Spleen (tissue), 11 donors: ENCODE data around the gene MAPK10. TPM values are rescaled to one million over a fixed set of nuclear protein-coding genes. Genes with fewer than 3 reads are reported as not detected.

Experiments used
- DNase-seq: peaks from one replicate; pipeline ENCODE4 v3.0.0-alpha.2; 2020
- H3K27ac ChIP-seq, 8 donors: fragments of 200-600 bp; sonication (generic) in 7 of 8; 1 replicate in 4 of 8; 2 replicates in 4 of 8; pipeline versions ENCODE4 v1.5.0 to v1.8.0; 2016 to 2021; ENCODE audit warnings: inconsistent platforms in 4 of 8, mild to moderate bottlenecking in 4 of 8, moderate library complexity in 1 of 8
- H3K27me3 ChIP-seq, 7 donors: fragments of 200-600 bp; sonication (generic) in 6 of 7; replicated peaks in 1 of 7; 1 replicate in 4 of 7; 2 replicates in 3 of 7; pipeline versions ENCODE4 v1.5.0 to v1.8.0; 2016 to 2021; ENCODE audit warnings: inconsistent platforms in 3 of 7, mild to moderate bottlenecking in 1 of 7
- H3K36me3 ChIP-seq, 6 donors: fragments of 200-600 bp; sonication (generic) in 5 of 6; 1 replicate in 4 of 6; 2 replicates in 2 of 6; pipeline versions ENCODE4 v1.5.0 to v1.8.0; 2016 to 2021; ENCODE audit warnings: inconsistent platforms in 2 of 6
- H3K4me1 ChIP-seq, 6 donors: fragments of 200-600 bp; sonication (generic) in 5 of 6; 1 replicate in 3 of 6; 2 replicates in 3 of 6; pipeline versions ENCODE4 v1.5.0 to v1.8.0; 2016 to 2021; ENCODE audit warnings: inconsistent platforms in 3 of 6
- H3K4me3 ChIP-seq, 8 donors: fragments of 200-600 bp; sonication (generic) in 7 of 8; 1 replicate in 4 of 8; 2 replicates in 4 of 8; pipeline versions ENCODE4 v1.5.0 to v1.8.0; 2016 to 2021; ENCODE audit warnings: inconsistent platforms in 4 of 8, mild to moderate bottlenecking in 4 of 8, moderate library complexity in 2 of 8
- H3K9me3 ChIP-seq, 8 donors: fragments of 200-600 bp; sonication (generic) in 7 of 8; 1 replicate in 4 of 8; 2 replicates in 4 of 8; pipeline versions ENCODE4 v1.5.0 to v1.8.0; 2016 to 2021; ENCODE audit warnings: inconsistent platforms in 4 of 8
- POLR2A ChIP-seq, 3 donors: fragments of 450-650 bp; IDR thresholded peaks; one replicate each; pipeline ENCODE4 v1.5.1; 2017; ENCODE audit warnings: antibody characterized with exemption in 3 of 3, mild to moderate bottlenecking in 1 of 3
- POLR2AphosphoS5 ChIP-seq, 3 donors: sonication (generic); formaldehyde crosslinking; IDR thresholded peaks; one replicate each; pipeline ENCODE4 v1.5.1; 2017; ENCODE audit warnings: antibody characterized with exemption in 3 of 3
- WGBS, 5 donors: extraction: QIAGEN DNeasy Blood & Tissue Kit in 3 of 5; methylation state at CpG; one replicate each; pipeline versions ENCODE4 v1.1.5 to v1.1.7; 2013 to 2018; 5-methylcytosine and 5-hydroxymethylcytosine counted together
- intact Hi-C: fragments of 100-400 bp; cut with DNase I; formaldehyde crosslinking; loops from one replicate; pipeline ENCODE4 v1.15.0; 2023; ENCODE audit warnings: low total_unique reads
- polyA plus RNA-seq, 3 donors: library from polyadenylated mRNA; stranded (reverse); fragments of 200-250 nt; gene quantifications; one replicate each; pipeline ENCODE4 v1.2.1, GENCODE V29; 2013
- total RNA-seq, 7 donors: library from RNA; depleted of rRNA in 3 of 7; stranded (reverse); fragments of >200 nt in 3 of 7; fragmentation: NEBNext Ultra II Directional in 4 of 7; extraction: Animal tissue kit (Norgen Biotek cat#: 25700) in 4 of 7; gene quantifications; one replicate each; pipeline versions ENCODE4 v1.1.0 to v1.2.1, GENCODE V29; 2016 to 2021
- TF ChIP-seq, protein P1 (sequence below), 11 experiments: fragments of 200-600 bp in 7 of 11; fragments of 450-650 bp in 4 of 11; sonication (generic) in 4 of 11; IDR thresholded peaks in 8 of 11; conservative IDR thresholded peaks in 3 of 11; 1 replicate in 7 of 11; 2 replicates in 4 of 11; pipeline versions ENCODE4 v1.4.0 to v1.8.0; 2016 to 2021; ENCODE audit warnings: antibody characterized with exemption in 11 of 11, inconsistent platforms in 4 of 11, mild to moderate bottlenecking in 1 of 11
- donor health status: healthy with polysubstance abuse.
- donor health status: DM: no; HTN: no; CAD: no; lungs with moderate emphysema.
- donor health status: DM: no; HTN: no; CAD: no.
- donor health status: Bipolar disorder and iron deficiency.
- donor health status: healthy.
- donor health status: DM: no; HTN: no; CAD: no.
- donor health status: DM: yes; HTN: yes; CAD: no.

The MAPK10 gene
- total and polyA plus RNA-seq, 10 donors = 3.0 to 40.6 (median 15.2) TPM

DNA sequence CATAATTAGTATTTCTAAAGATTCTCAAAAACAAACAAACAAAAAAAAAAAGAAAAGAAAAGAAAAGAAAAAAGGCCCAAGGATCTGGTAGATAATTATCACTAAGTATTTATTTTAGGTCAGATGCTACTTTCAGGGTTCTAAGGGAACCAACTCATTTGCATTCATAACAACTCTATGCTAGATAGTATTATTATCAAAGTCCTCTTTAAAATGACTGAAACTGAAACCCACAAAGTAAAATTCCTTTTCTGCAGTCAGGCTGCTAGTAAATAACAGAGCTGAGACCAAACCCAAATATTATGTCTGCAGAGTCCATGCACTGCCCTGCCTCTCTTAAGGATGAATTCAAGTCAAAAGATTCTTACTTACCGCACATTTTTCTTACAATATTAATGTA, 38.3 kb upstream of the MAPK10 start:
- no peak for DNase-seq
- intact Hi-C loops = no loop called here
- Histone ChIP-seq H3K9me3 (no peaks in the 10 kb centered on the region), H3K36me3 (no peaks in the 10 kb centered on the region), H3K4me3 (no peak overlapping the region), H3K27me3 (no peaks in the 10 kb centered on the region), H3K27ac (no peak overlapping the region), H3K4me1 (no peaks in the 10 kb centered on the region)
- TF ChIP-seq, protein P1, sequence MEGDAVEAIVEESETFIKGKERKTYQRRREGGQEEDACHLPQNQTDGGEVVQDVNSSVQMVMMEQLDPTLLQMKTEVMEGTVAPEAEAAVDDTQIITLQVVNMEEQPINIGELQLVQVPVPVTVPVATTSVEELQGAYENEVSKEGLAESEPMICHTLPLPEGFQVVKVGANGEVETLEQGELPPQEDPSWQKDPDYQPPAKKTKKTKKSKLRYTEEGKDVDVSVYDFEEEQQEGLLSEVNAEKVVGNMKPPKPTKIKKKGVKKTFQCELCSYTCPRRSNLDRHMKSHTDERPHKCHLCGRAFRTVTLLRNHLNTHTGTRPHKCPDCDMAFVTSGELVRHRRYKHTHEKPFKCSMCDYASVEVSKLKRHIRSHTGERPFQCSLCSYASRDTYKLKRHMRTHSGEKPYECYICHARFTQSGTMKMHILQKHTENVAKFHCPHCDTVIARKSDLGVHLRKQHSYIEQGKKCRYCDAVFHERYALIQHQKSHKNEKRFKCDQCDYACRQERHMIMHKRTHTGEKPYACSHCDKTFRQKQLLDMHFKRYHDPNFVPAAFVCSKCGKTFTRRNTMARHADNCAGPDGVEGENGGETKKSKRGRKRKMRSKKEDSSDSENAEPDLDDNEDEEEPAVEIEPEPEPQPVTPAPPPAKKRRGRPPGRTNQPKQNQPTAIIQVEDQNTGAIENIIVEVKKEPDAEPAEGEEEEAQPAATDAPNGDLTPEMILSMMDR (IDR thresholded peaks at IDR 0.05 in 8 of 11, conservative IDR thresholded peaks at IDR 0.05 in 3 of 11) = no peak
- no peak for TF ChIP-seq POLR2A (IDR thresholded peaks at IDR 0.05)
- TF ChIP-seq POLR2AphosphoS5 (IDR thresholded peaks at IDR 0.05) = no peak
- 94 to 99% (median 97%) methylated on average over 1 of the region's 1 CpG for WGBS, 5 donors

DNA sequence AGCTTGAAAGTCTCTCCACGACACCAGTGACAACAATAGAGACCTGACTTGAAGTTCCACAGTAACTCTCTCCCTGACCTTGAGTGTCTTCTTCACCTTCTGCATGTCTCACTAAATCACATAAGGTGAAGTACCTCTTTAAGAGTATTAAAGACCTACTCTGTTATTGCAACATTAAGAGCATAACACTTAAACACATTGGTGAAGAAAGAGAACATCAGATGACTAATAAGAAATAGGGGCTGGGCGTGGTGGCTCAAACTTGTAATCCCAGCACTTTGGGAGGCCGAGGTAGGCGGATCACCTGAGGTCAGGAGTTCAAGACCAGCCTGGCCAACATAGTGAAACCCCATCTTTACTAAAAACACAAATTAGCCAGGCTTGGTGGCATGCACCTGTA, 33.9 kb upstream of the MAPK10 start:
- intact Hi-C loops = no loop called here
- no peaks in the 10 kb centered on the region for H3K9me3 ChIP-seq
- WGBS, 5 donors = 79 to 87% (median 82%) methylated on average over 4 of the region's 4 CpGs
- H3K36me3 ChIP-seq = no peaks in the 10 kb centered on the region
- H3K27me3 ChIP-seq = no peaks in the 10 kb centered on the region
- DNase-seq = no peak
- H3K4me3 ChIP-seq = no peak overlapping the region
- H3K4me1 ChIP-seq = no peaks in the 10 kb centered on the region
- H3K27ac ChIP-seq = no peak overlapping the region
- no peak for TF ChIP-seq POLR2AphosphoS5 (IDR thresholded peaks at IDR 0.05)
- TF ChIP-seq POLR2A (IDR thresholded peaks at IDR 0.05) = no peak
- TF ChIP-seq, protein P1 (IDR thresholded peaks at IDR 0.05 in 8 of 11, conservative IDR thresholded peaks at IDR 0.05 in 3 of 11) = no peak

DNA sequence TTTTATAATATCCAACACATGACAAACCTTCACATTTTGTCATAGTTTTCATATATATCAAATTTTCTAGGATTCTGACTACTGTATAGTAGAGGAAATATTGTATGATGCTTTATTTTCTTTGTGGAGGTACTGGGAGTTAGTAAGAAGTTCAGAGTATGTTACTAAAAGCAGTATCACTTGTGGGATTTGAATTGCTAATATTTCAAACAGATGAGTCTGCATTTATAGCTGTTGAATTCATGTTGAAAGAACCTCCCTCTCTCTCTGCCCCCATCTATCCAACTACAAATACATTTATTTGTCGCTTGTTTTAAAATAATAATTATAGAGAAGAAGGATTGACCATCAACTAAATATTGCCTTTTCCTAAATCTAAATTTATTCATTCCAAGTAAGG, 29.8 kb upstream of the MAPK10 start:
- no peak for DNase-seq
- H3K27me3 ChIP-seq = no peaks in the 10 kb centered on the region
- intact Hi-C loops = no loop called here
- H3K27ac ChIP-seq = no peak overlapping the region
- no peaks in the 10 kb centered on the region for H3K9me3 ChIP-seq
- no peaks in the 10 kb centered on the region for H3K4me1 ChIP-seq
- TF ChIP-seq POLR2A (IDR thresholded peaks at IDR 0.05) (no peak), POLR2AphosphoS5 (IDR thresholded peaks at IDR 0.05) (no peak)
- TF ChIP-seq, protein P1 (IDR thresholded peaks at IDR 0.05 in 8 of 11, conservative IDR thresholded peaks at IDR 0.05 in 3 of 11) = no peak
- no peak overlapping the region for H3K4me3 ChIP-seq
- H3K36me3 ChIP-seq = no peaks in the 10 kb centered on the region
- WGBS, 5 donors = 84 to 97% (median 96%) methylated on average over 1 of the region's 1 CpG

DNA sequence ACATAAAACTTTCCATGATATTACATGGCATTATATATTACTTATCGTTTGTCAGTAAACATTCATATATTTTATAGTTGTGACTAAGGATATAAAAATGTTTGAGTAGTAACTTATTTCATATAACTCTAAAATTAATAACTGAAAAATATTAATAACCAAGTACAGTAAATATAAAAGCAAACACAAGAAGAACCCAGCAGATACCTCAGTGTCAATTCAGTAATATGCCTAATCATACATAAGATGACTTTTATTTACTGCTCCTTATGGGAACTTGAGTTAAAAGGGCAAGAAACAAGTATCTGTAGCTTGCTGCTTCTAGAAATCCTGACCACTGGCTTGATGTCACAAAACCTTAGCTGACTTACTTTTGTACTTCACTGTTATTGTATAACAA, 28.4 kb upstream of the MAPK10 start:
- Histone ChIP-seq H3K4me3 (no peak overlapping the region), H3K27me3 (no peaks in the 10 kb centered on the region), H3K9me3 (no peaks in the 10 kb centered on the region), H3K36me3 (no peaks in the 10 kb centered on the region), H3K27ac (no peak overlapping the region), H3K4me1 (no peaks in the 10 kb centered on the region)
- intact Hi-C loops = no loop called here
- TF ChIP-seq, protein P1 (IDR thresholded peaks at IDR 0.05 in 8 of 11, conservative IDR thresholded peaks at IDR 0.05 in 3 of 11) = no peak
- TF ChIP-seq POLR2A (IDR thresholded peaks at IDR 0.05) = no peak
- no peak for TF ChIP-seq POLR2AphosphoS5 (IDR thresholded peaks at IDR 0.05)
- no peak for DNase-seq
- 90 to 98% (median 93%) methylated on average over 1 of the region's 1 CpG for WGBS, 5 donors
